CD4-positive, alpha-beta T cell treated with Interleukin-17A for 4 hours (primary cell): ENCODE data around the gene IL10RB.
"Not testable (repeated sequence)": the region's sequence is repeated elsewhere in the genome, so short reads cannot be mapped to it uniquely, and the experiment has no call there.

Experiments
- DNase-seq: peaks from one replicate; pipeline ENCODE4 v3.0.0-alpha.2; 2020; ENCODE audit warnings: mixed read lengths

IL10RB gene

GRCh38 chr21:33241846-33242245 lies 24.3 kb upstream of the IL10RB start:
- DNase-seq = peak; percentile 56

DNA sequence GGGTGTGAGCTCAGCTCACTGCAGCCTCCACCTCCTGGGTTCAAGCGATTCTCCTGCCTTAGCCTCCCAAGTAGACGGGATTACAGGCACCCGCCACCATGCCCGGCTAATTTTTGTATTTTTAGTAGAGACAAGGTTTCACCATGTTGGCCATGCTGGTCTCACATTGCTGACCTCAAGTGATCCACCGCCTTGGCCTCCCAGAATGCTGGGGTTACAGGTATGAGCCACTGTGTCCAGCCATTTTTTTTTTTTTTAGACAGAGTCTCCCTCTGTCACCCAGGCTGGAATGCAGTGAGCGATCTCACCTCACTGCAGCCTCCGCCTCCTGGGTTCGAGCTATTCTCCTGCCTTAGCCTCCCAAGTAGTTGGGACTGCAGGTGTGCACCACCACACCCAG lies 23.3 kb upstream of the IL10RB start:
- DNase-seq = not testable (repeated sequence)

GRCh38 chr21:33244082-33244778 lies 21.9 kb upstream of the IL10RB start:
- DNase-seq = no peak

- DNase-seq = no peak
Observed at GRCh38 chr21:33244779-33245105, 21.4 kb upstream of the IL10RB start.

- no peak for DNase-seq
Observed at GRCh38 chr21:33245289-33245918, 20.8 kb upstream of the IL10RB start.

- DNase-seq = no peak
Observed at GRCh38 chr21:33246506-33246905, 19.7 kb upstream of the IL10RB start.

GRCh38 chr21:33246963-33247362 lies 19.2 kb upstream of the IL10RB start:
- DNase-seq = peak; percentile 45

DNA sequence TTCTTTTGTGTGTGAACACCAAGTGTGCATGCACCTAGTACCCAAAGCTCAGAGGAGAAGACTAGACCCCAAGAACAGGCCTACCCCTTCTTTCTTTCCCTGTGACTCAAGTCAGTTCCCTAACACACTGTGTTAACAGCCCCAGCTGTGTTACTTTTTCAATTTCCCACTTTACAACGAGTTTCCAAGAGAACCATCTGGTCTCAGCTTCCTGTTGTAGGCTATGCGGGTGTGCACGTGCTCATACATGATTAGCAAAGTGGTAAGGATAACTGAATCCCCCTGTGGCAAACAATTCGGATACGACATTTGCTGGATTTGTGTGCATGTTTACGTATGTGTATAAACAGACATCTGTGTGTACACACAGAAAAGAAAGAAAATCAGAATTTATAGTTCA lies 18.6 kb upstream of the IL10RB start:
- no peak for DNase-seq

- no peak for DNase-seq
Observed at GRCh38 chr21:33249331-33250002, 16.7 kb upstream of the IL10RB start.

- DNase-seq = no peak
Observed at GRCh38 chr21:33251119-33251518, 15.0 kb upstream of the IL10RB start.

DNA sequence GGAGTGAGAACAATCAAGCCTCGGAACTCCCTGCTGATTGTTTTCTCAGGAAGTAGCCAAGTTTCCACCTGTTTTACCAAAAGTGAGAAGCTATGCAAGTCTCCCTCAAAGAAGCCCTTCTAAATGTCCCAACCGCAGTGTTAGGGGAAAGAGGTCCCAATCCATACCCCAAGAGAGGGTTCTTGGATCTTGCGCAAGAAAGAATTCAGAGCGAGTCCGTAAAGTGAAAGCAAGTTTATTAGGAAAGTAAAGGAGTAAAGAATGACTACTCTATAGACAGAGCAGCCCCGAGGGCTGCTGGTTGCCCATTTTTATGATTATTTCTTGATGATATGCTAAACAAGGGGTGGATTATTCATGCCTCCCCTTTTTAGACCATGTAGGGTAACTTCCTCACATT lies 12.8 kb upstream of the IL10RB start:
- DNase-seq = not testable (repeated sequence)

DNA sequence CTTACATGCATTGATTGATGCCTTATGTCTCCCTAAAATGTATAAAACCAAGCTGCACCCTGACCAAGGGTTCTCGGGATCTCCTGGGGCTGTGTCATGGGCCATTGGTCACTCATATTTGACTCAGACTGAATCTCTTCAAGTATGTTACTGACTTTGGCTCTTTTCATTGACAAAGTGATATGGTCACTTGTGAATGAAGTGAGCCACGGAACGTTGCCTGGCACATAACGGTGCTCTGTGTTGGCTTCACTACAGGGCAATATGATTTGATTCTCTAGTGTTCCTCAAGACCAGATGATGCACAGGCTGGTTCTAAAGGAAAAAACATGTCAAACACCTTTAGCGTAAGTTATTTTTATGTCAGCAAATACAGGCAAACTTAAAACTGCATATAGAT lies 11.4 kb upstream of the IL10RB start:
- no peak for DNase-seq

- DNase-seq = no peak
Observed at GRCh38 chr21:33255404-33255803, 10.8 kb upstream of the IL10RB start.

DNA sequence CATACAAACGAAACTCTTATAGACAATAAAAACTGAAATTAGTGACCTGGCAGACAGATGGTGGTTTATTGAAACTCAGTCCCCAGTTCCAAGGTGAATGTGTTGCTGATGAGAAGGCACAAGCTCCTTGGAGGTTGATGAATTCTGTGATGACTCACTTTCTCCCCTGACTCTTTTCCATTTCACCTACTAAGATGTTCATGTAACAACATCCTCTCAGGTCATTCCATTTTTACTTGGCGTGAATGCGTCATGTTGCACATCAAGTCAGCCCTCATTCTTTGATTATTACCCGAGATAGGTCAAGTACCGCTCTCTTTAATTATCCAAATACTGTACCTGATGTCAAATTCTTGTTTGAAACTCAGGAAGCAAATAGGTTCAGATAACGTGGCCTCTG lies 10.1 kb upstream of the IL10RB start:
- peak; percentile 30 for DNase-seq

GRCh38 chr21:33257094-33257803 lies 8.9 kb upstream of the IL10RB start:
- no peak for DNase-seq

- DNase-seq = no peak
Observed at GRCh38 chr21:33258475-33258874, 7.7 kb upstream of the IL10RB start.

DNA sequence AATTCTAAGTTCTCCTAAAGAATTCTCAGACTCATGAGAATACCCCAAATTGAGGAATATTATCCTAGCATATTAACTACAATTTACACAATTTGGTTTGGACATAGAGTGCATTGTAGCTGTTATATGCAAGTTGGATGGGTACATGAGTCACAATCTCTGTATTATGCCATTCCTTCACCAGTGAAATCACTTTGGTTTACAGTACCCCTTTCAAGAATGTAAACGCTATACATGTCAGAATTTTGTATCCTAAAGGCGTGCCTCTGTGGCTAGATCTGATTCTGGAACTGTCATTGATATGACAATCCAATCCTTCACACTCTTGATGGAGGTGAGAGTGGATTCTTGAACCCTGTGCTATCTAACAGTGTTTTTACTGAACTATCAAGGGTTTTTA lies 6.7 kb upstream of the IL10RB start:
- DNase-seq = no peak

- no peak for DNase-seq
Observed at GRCh38 chr21:33259995-33260394, 6.2 kb upstream of the IL10RB start.

DNA sequence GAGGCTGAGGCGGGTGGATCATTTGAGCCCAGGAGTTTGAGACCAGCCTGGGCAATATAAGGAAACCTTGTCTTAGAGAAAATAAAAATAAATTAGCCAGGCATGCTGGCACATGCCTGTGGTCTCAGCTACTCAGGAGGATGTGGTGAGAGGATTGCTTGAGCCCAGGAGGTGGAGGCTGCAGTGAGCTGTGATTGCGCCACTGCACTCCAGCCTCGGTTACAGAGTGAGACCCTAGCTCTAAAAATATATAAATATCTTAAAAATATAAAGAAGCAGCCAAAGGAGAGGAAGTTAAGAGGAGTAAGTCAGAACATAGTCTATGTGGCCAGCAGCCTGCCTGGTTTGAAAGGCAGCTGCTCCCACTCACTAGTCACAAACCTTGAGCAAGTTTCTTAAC lies 4.5 kb upstream of the IL10RB start:
- peak; percentile 39 for DNase-seq

DNA sequence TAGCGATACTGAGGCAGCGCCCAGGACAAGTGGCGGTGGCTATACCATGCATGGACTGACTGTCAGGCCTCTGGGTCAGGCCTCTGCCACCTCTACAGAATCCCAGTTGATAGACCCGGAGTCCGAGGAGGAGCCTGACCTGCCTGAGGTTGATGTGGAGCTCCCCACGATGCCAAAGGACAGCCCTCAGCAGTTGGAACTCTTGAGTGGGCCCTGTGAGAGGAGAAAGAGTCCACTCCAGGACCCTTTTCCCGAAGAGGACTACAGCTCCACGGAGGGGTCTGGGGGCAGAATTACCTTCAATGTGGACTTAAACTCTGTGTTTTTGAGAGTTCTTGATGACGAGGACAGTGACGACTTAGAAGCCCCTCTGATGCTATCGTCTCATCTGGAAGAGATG lies 3.2 kb upstream of the IL10RB start:
- DNase-seq = no peak

- no peak for DNase-seq
Observed at GRCh38 chr21:33264561-33264960, 1.6 kb upstream of the IL10RB start.

DNA sequence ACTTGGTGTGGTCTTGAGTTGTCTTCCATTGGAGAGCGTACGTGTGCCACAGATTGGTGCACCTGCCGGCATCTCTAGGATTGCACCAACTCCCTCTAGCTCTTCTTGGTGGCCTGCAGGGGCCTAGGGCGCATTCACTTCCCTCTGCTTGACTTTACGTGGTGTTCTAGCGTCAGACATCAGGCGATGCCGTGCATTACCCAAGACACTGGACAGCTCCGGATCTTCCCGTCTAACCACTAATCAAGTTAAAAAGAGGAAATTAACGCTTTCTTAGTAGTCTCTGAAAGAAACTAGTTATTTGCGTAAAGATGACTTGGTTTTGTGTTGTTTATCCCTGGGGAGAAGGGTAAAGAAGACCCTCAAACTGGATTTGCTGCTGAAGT lies 510 bp upstream of the IL10RB start:
- peak; percentile 46 for DNase-seq

DNA sequence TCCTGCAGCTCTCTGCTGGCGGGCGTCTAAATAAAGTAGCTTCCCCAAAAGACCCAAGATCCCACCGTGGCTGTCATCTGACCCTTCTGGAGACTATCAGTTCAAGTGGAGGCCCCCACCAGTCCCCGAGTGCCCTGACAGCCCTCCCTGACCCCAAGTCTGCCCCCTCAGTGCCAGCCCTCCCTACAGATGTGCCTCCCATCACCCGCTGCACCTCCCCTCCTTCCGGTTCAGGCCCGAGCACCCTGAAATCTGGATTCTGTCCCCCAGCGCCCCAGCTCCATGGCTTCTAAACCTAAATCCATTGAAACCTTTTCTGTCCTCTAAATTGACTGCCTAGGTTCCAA lies 595 bp downstream of the IL10RB start:
- peak; percentile 60 for DNase-seq

- no peak for DNase-seq
Observed at GRCh38 chr21:33267250-33267649, 1.1 kb downstream of the IL10RB start.
